GM23338 (cell line): Measurements from ENCODE around the gene ASPHD2. TPM values are rescaled to one million over a fixed set of nuclear protein-coding genes. Genes with fewer than 3 reads are reported as not detected.

Source experiments
- ATAC-seq: fragments of 200-7000 bp; cut with Tn5 transposase; 3 replicates; pipeline ENCODE4 v1.9.1; 2020
- DNase-seq: peaks from one replicate; pipeline ENCODE4 v3.0.0-alpha.2; 2015; ENCODE audit warnings: low spot score
- H2AFZ ChIP-seq: fragments of 200-600 bp; sonication (generic); 2 replicates; pipeline ENCODE4 v1.8.0; 2016; ENCODE audit warnings: antibody characterized with exemption, mild to moderate bottlenecking, moderate library complexity
- H3F3A ChIP-seq: fragments of 200-600 bp; sonication (generic); replicated peaks from 2 replicates; pipeline ENCODE4 v1.8.0; 2017; ENCODE audit warnings: antibody characterized with exemption, mixed run types, low read depth
- H3K27ac ChIP-seq: fragments of 200-600 bp; sonication (generic); 2 replicates; pipeline ENCODE4 v1.6.1; 2016; ENCODE audit warnings: low read depth
- H3K27me3 ChIP-seq: fragments of 200-600 bp; sonication (generic); 2 replicates; pipeline ENCODE4 v1.8.0; 2016; ENCODE audit warnings: mild to moderate bottlenecking, mixed run types, moderate library complexity; ENCODE audit not compliant: insufficient read depth
- H3K36me3 ChIP-seq: fragments of 200-600 bp; sonication (generic); 2 replicates; pipeline ENCODE4 v1.8.0; 2016; ENCODE audit warnings: mild to moderate bottlenecking; ENCODE audit not compliant: insufficient read depth
- H3K4me1 ChIP-seq: fragments of 200-600 bp; sonication (generic); 2 replicates; pipeline ENCODE4 v1.8.0; 2016; ENCODE audit warnings: mild to moderate bottlenecking, moderate library complexity; ENCODE audit not compliant: insufficient read depth
- H3K4me2 ChIP-seq: fragments of 200-600 bp; sonication (generic); 2 replicates; pipeline ENCODE4 v1.7.1; 2017; ENCODE audit warnings: mixed run types
- H3K4me3 ChIP-seq: fragments of 200-600 bp; sonication (generic); 2 replicates; pipeline ENCODE4 v1.6.1; 2016; ENCODE audit warnings: mixed run types
- H3K79me2 ChIP-seq: fragments of 200-600 bp; sonication (generic); replicated peaks from 2 replicates; pipeline ENCODE4 v1.8.0; 2017; ENCODE audit warnings: mild to moderate bottlenecking; ENCODE audit not compliant: insufficient read depth
- H3K9me2 ChIP-seq: fragments of 200-600 bp; sonication (generic); 2 replicates; pipeline ENCODE4 v1.8.0; 2017; ENCODE audit not compliant: insufficient read depth
- H4K20me1 ChIP-seq: fragments of 200-600 bp; sonication (generic); replicated peaks from 2 replicates; pipeline ENCODE4 v1.8.0; 2017; ENCODE audit warnings: mild to moderate bottlenecking; ENCODE audit not compliant: insufficient read depth
- H3K27ac Mint-ChIP-seq: 2 replicates; pipeline ENCODE4 v1.8.0; 2020; ENCODE audit warnings: inconsistent platforms, mild to moderate bottlenecking, moderate library complexity, mixed read lengths
- H3K27me3 Mint-ChIP-seq: 3 replicates; pipeline ENCODE4 v1.8.0; 2022; ENCODE audit warnings: low read depth, mild to moderate bottlenecking, moderate library complexity, mixed read lengths, inconsistent platforms; ENCODE audit not compliant: insufficient read depth, poor library complexity
- H3K36me3 Mint-ChIP-seq: 3 replicates; pipeline ENCODE4 v1.8.0; 2021; ENCODE audit warnings: low read depth, mild to moderate bottlenecking, inconsistent platforms, moderate library complexity, mixed read lengths
- H3K4me1 Mint-ChIP-seq: 3 replicates; pipeline ENCODE4 v1.8.0; 2020; ENCODE audit warnings: mild to moderate bottlenecking, inconsistent platforms, mixed read lengths
- H3K4me3 Mint-ChIP-seq: 3 replicates; pipeline ENCODE4 v1.8.0; 2021; ENCODE audit warnings: moderate library complexity, mild to moderate bottlenecking, inconsistent platforms, mixed read lengths
- H3K9me3 Mint-ChIP-seq: 3 replicates; pipeline ENCODE4 v1.8.0; 2020; ENCODE audit warnings: moderate library complexity, mild to moderate bottlenecking, inconsistent platforms, mixed read lengths
- CREB1 ChIP-seq: fragments of 250-450 bp; sonication (Bioruptor Pico); IDR thresholded peaks from 2 replicates; pipeline ENCODE4 v1.5.0; 2020; ENCODE audit warnings: low read depth, mild to moderate bottlenecking, moderate library complexity
- CTCF ChIP-seq, 2 experiments: fragments of 200-600 bp in 1 of 2; sonication (generic) in 1 of 2; conservative IDR thresholded peaks; 2 replicates each; pipeline versions ENCODE4 v1.5.1 to v1.6.1; 2016 to 2017; ENCODE audit warnings: antibody characterized with exemption in 2 of 2, low read depth in 2 of 2, mild to moderate bottlenecking in 2 of 2, moderate library complexity in 1 of 2
- EZH2 ChIP-seq: fragments of 200-600 bp; sonication (generic); IDR thresholded peaks from one replicate; pipeline ENCODE4 v1.8.0; 2017; ENCODE audit warnings: antibody characterized with exemption, mild to moderate bottlenecking, low read depth; ENCODE audit not compliant: unreplicated experiment
- EZH2phosphoT487 ChIP-seq: fragments of 200-600 bp; sonication (generic); IDR thresholded peaks from one replicate; pipeline ENCODE4 v1.8.1; 2018; ENCODE audit warnings: antibody characterized with exemption; ENCODE audit not compliant: unreplicated experiment
- JUNB ChIP-seq: IDR thresholded peaks from one replicate; pipeline ENCODE4 v1.6.1; 2016; ENCODE audit warnings: antibody characterized with exemption; ENCODE audit not compliant: unreplicated experiment
- NANOG ChIP-seq: IDR thresholded peaks from 2 replicates; pipeline ENCODE4 v1.6.1; 2016; ENCODE audit warnings: antibody characterized with exemption, borderline replicate concordance
- ZNF114 ChIP-seq: fragments of 250-450 bp; sonication (Bioruptor Pico); IDR thresholded peaks from 2 replicates; pipeline ENCODE4 v1.5.0; 2020; ENCODE audit warnings: mild to moderate bottlenecking, moderate library complexity
- ZNF331 ChIP-seq: fragments of 250-450 bp; sonication (Bioruptor Pico); IDR thresholded peaks from 2 replicates; pipeline ENCODE4 v1.5.0; 2020; ENCODE audit warnings: low read depth, mild to moderate bottlenecking, moderate library complexity
- polyA plus RNA-seq: library from polyadenylated mRNA; unstranded; fragments of >200 nt; fragmentation: Nextera tagmentation; extraction: Ambion mirVana; gene quantifications from 2 replicates; pipeline ENCODE4 v1.2.1, GENCODE V29; 2016
- total RNA-seq: library from RNA; depleted of rRNA; stranded (reverse); fragments of >200 nt; shearing (Covaris generic); gene quantifications from 2 replicates; pipeline ENCODE4 v1.2.3, GENCODE V29; 2014

ASPHD2 gene
- total and polyA plus RNA-seq, 2 experiments from 2014 or later = 6.0 to 9.3 TPM

GRCh38 chr22:26485806-26486390 is 56.8 kb downstream of the ASPHD2 start:
- peaks cover 35% of the 10 kb centered on the region for H3K36me3 Mint-ChIP-seq
- H3K79me2 ChIP-seq = peaks cover 54% of the 10 kb centered on the region
- no peak overlapping the region for H3K4me2 ChIP-seq
- no peaks in the 10 kb centered on the region for H3K9me2 ChIP-seq
- peaks cover 32% of the 10 kb centered on the region for H3K4me1 Mint-ChIP-seq
- DNase-seq (no peak), ATAC-seq (no peak)
- H3K27me3 ChIP-seq = no peaks in the 10 kb centered on the region
- peaks cover 8% of the 10 kb centered on the region; the same call in 1 of the 2 replicates for H4K20me1 ChIP-seq
- TF ChIP-seq NANOG (no peak), CTCF (conservative IDR thresholded peaks at IDR 0.05; ENCODE audit: low read depth in 2 of 2) (no peak), EZH2 (no peak), CREB1 (CRISPR knock-in tag) (no peak)
- H3K4me3 ChIP-seq = no peak overlapping the region
- H3K27ac ChIP-seq = no peak overlapping the region
- no peak overlapping the region for H2AFZ ChIP-seq
- peaks cover 25% of the 10 kb centered on the region for H3K4me1 ChIP-seq
- peaks cover 37% of the 10 kb centered on the region for H3F3A ChIP-seq
- 0 out of 3 replicates have a peak, but pooled peaks cover 2% of the 10 kb centered on the region for H3K9me3 Mint-ChIP-seq
- peaks cover 2% of the 10 kb centered on the region for H3K27me3 Mint-ChIP-seq
- H3K36me3 ChIP-seq = peaks cover 27% of the 10 kb centered on the region
- H3K4me3 Mint-ChIP-seq = peak overlapping the region; percentile 98; the same call in 1 of the 3 replicates
- no peak overlapping the region for H3K27ac Mint-ChIP-seq

- Mint-ChIP-seq H3K27ac (no peak overlapping the region; the same call in 1 of the 2 replicates), H3K4me1 (peaks cover 27% of the 10 kb centered on the region), H3K4me3 (no peak overlapping the region), H3K36me3 (peaks cover 36% of the 10 kb centered on the region), H3K9me3 (0 out of 3 replicates have a peak, but pooled peaks cover 2% of the 10 kb centered on the region), H3K27me3 (peaks cover 2% of the 10 kb centered on the region)
- no peak overlapping the region for H3K4me2 ChIP-seq
- TF ChIP-seq NANOG (no peak), EZH2 (no peak), ZNF331 (CRISPR knock-in tag) (no peak), JUNB (no peak), ZNF114 (CRISPR knock-in tag) (no peak), EZH2phosphoT487 (no peak)
- no peak overlapping the region for H2AFZ ChIP-seq
- peaks cover 8% of the 10 kb centered on the region; the same call in 1 of the 2 replicates for H4K20me1 ChIP-seq
- H3K4me1 ChIP-seq = peaks cover 20% of the 10 kb centered on the region
- H3K79me2 ChIP-seq = peaks cover 49% of the 10 kb centered on the region
- H3K9me2 ChIP-seq = no peaks in the 10 kb centered on the region
- DNase-seq (no peak), ATAC-seq (no peak)
- peaks cover 30% of the 10 kb centered on the region for H3K36me3 ChIP-seq
- H3K27ac ChIP-seq = no peak overlapping the region
- H3F3A ChIP-seq = peaks cover 41% of the 10 kb centered on the region
- no peak overlapping the region for H3K4me3 ChIP-seq
- no peaks in the 10 kb centered on the region for H3K27me3 ChIP-seq
Measured at GRCh38 chr22:26486394-26486793, 57.3 kb downstream of the ASPHD2 start.

DNA sequence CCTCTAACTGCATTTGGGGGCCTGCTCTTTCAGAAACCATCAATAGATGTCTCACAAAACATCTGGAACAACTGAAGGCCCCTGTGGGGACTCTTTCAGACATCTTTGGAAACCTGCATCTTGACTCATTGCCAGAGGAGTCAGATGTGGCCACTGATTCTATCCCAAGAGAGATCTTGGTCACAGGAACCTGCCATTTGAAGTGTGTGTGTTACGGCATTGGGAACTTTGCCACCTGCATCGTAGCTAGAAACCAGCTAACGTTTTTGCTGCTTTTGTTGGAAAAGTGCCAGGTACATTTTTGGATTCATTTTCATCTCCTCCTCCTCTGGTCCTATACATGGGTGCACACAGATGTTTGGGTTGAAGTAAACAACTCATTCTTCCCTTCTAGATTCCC is 58.9 kb downstream of the ASPHD2 start:
- H3K4me1 Mint-ChIP-seq = peaks cover 13% of the 10 kb centered on the region
- DNase-seq = no peak
- Histone ChIP-seq H3K36me3 (peaks cover 44% of the 10 kb centered on the region), H3K27me3 (no peaks in the 10 kb centered on the region), H3K4me3 (no peak overlapping the region), H3K4me2 (no peak overlapping the region), H3K27ac (no peak overlapping the region), H2AFZ (no peak overlapping the region), H3K4me1 (peaks cover 7% of the 10 kb centered on the region; the same call in 1 of the 2 replicates), H3K79me2 (peaks cover 33% of the 10 kb centered on the region), H4K20me1 (peaks cover 8% of the 10 kb centered on the region; the same call in 1 of the 2 replicates), H3F3A (peaks cover 42% of the 10 kb centered on the region), H3K9me2 (no peaks in the 10 kb centered on the region)
- no peak overlapping the region for H3K4me3 Mint-ChIP-seq
- H3K9me3 Mint-ChIP-seq = 0 out of 3 replicates have a peak, but pooled peaks cover 2% of the 10 kb centered on the region
- ATAC-seq = no peak
- H3K27me3 Mint-ChIP-seq = peaks cover 2% of the 10 kb centered on the region
- no peak overlapping the region for H3K27ac Mint-ChIP-seq
- peaks cover 48% of the 10 kb centered on the region for H3K36me3 Mint-ChIP-seq
- no peak for TF ChIP-seq CREB1 (CRISPR knock-in tag)
